HEK293 (cell line): Measurements from ENCODE around the gene LMCD1.

Experiments
- CTCF ChIA-PET: fragments of 350-600 bp; formaldehyde crosslinking; extraction: SDS; loops from one replicate; lab custom pipeline; 2021; ENCODE audit warnings: antibody characterized with exemption; lab: Yijun Ruan, JAX
- POLR2A ChIA-PET: fragments of 300-600 bp; formaldehyde crosslinking; extraction: SDS; loops from one replicate; lab custom pipeline; 2020; ENCODE audit warnings: antibody characterized with exemption, inconsistent platforms; lab: Yijun Ruan, JAX
- H3K27ac ChIP-seq: fragments of 200-500 bp; sonication (Bioruptor generic); 2 replicates; pipeline ENCODE4 v1.5.1; 2014; ENCODE audit warnings: low read depth, low read length, control low read depth, inconsistent platforms; ENCODE audit errors: extremely low read depth
- H3K36me3 ChIP-seq, 2 experiments: fragments of 200-500 bp in 1 of 2; sonication (Bioruptor generic) in 1 of 2; 1 replicate in 1 of 2; 2 replicates in 1 of 2; pipeline ENCODE4 v1.5.1; 2014 to 2017; ENCODE audit warnings: inconsistent platforms in 2 of 2, low read length in 2 of 2; ENCODE audit not compliant: control insufficient read depth in 2 of 2, insufficient read depth in 1 of 2
- H3K4me1 ChIP-seq: fragments of 200-500 bp; sonication (Bioruptor generic); 2 replicates; pipeline ENCODE4 v1.5.1; 2014; ENCODE audit warnings: mild to moderate bottlenecking, low read length, inconsistent platforms; ENCODE audit not compliant: control insufficient read depth, insufficient read depth
- H3K4me3 ChIP-seq: 2 replicates; pipeline ENCODE4 v1.5.1; 2011; ENCODE audit warnings: low read depth, mild to moderate bottlenecking, control low read depth, low read length, moderate library complexity
- H3K9me3 ChIP-seq: fragments of 200-500 bp; sonication (Bioruptor generic); 2 replicates; pipeline ENCODE4 v1.5.1; 2014; ENCODE audit warnings: low read depth, low read length, inconsistent platforms; ENCODE audit not compliant: control insufficient read depth, insufficient read depth
- BCL11A ChIP-seq: fragments of 450-650 bp; formaldehyde crosslinking; IDR thresholded peaks from 2 replicates; pipeline ENCODE4 v1.5.1; 2016; ENCODE audit warnings: low read depth, missing biosample characterization, missing genetic modification characterization
- EGR2 ChIP-seq: fragments of 450-650 bp; formaldehyde crosslinking; IDR thresholded peaks from 2 replicates; pipeline ENCODE4 v1.5.1; 2016; ENCODE audit warnings: low read depth, missing biosample characterization, missing genetic modification characterization
- HOXC10 ChIP-seq: sonication (generic); formaldehyde crosslinking; IDR thresholded peaks from 2 replicates; pipeline ENCODE4 v1.8.1; 2023; ENCODE audit warnings: mild to moderate bottlenecking, missing genetic modification reagents
- IKZF3 ChIP-seq: fragments of 450-650 bp; IDR thresholded peaks from 2 replicates; pipeline ENCODE4 v1.5.0; 2018; ENCODE audit warnings: missing biosample characterization, mild to moderate bottlenecking, missing genetic modification characterization, moderate library complexity
- KLF1 ChIP-seq: fragments of 450-650 bp; formaldehyde crosslinking; IDR thresholded peaks from 2 replicates; pipeline ENCODE4 v1.5.1; 2016; ENCODE audit warnings: missing biosample characterization, missing genetic modification characterization
- MEIS1 ChIP-seq: sonication (generic); formaldehyde crosslinking; IDR thresholded peaks from 2 replicates; pipeline ENCODE4 v1.8.1; 2022; ENCODE audit warnings: missing genetic modification reagents, mild to moderate bottlenecking, borderline replicate concordance
- SCRT1 ChIP-seq: fragments of 450-650 bp; formaldehyde crosslinking; IDR thresholded peaks from 2 replicates; pipeline ENCODE4 v1.5.1; 2016; ENCODE audit warnings: missing biosample characterization, missing genetic modification characterization, borderline replicate concordance
- SCRT2 ChIP-seq: fragments of 450-650 bp; formaldehyde crosslinking; IDR thresholded peaks from 2 replicates; pipeline ENCODE4 v1.5.1; 2016; ENCODE audit warnings: missing biosample characterization, missing genetic modification characterization
- SP2 ChIP-seq: fragments of 450-650 bp; formaldehyde crosslinking; IDR thresholded peaks from 2 replicates; pipeline ENCODE4 v1.5.1; 2016; ENCODE audit warnings: missing biosample characterization, missing genetic modification characterization
- SP3 ChIP-seq: fragments of 450-650 bp; formaldehyde crosslinking; IDR thresholded peaks from 2 replicates; pipeline ENCODE4 v1.5.1; 2016; ENCODE audit warnings: missing biosample characterization, missing genetic modification characterization
- WT1 ChIP-seq: fragments of 450-650 bp; formaldehyde crosslinking; IDR thresholded peaks from 2 replicates; pipeline ENCODE4 v1.5.1; 2016; ENCODE audit warnings: missing biosample characterization, missing genetic modification characterization
- YY2 ChIP-seq: fragments of 450-650 bp; formaldehyde crosslinking; IDR thresholded peaks from 2 replicates; pipeline ENCODE4 v1.5.1; 2016; ENCODE audit warnings: missing biosample characterization, missing genetic modification characterization
- ZBTB20 ChIP-seq: fragments of 450-650 bp; formaldehyde crosslinking; IDR thresholded peaks from 2 replicates; pipeline ENCODE4 v1.5.1; 2016; ENCODE audit warnings: missing biosample characterization, missing genetic modification characterization
- ZFP69B ChIP-seq: fragments of 450-650 bp; formaldehyde crosslinking; IDR thresholded peaks from 2 replicates; pipeline ENCODE4 v1.5.1; 2016; ENCODE audit warnings: missing biosample characterization, missing genetic modification characterization
- ZNF175 ChIP-seq: fragments of 450-650 bp; formaldehyde crosslinking; IDR thresholded peaks from 2 replicates; pipeline ENCODE4 v1.5.1; 2016; ENCODE audit warnings: missing biosample characterization, missing genetic modification characterization
- ZNF19 ChIP-seq: fragments of 450-650 bp; formaldehyde crosslinking; IDR thresholded peaks from 2 replicates; pipeline ENCODE4; 2016; ENCODE audit warnings: missing biosample characterization, missing genetic modification characterization, low read depth
- ZNF274 ChIP-seq, 2 experiments: fragments of 200-500 bp in 1 of 2; fragments of 450-650 bp in 1 of 2; sonication (Bioruptor generic) in 1 of 2; formaldehyde crosslinking in 1 of 2; IDR thresholded peaks; 2 replicates each; pipeline versions ENCODE4 v1.5.1 to v1.6.1; 2014 to 2016; ENCODE audit warnings: borderline replicate concordance in 1 of 2, inconsistent platforms in 1 of 2, low read length in 1 of 2, missing biosample characterization in 1 of 2, missing genetic modification characterization in 1 of 2
- ZNF302 ChIP-seq: fragments of 450-650 bp; formaldehyde crosslinking; IDR thresholded peaks from 2 replicates; pipeline ENCODE4 v1.5.1; 2016; ENCODE audit warnings: missing biosample characterization, missing genetic modification characterization, low read depth
- ZNF423 ChIP-seq: fragments of 450-650 bp; formaldehyde crosslinking; IDR thresholded peaks from 2 replicates; pipeline ENCODE4 v1.5.1; 2016; ENCODE audit warnings: missing biosample characterization, missing genetic modification characterization
- ZNF549 ChIP-seq: fragments of 450-650 bp; IDR thresholded peaks from 2 replicates; pipeline ENCODE4 v1.5.1; 2018; ENCODE audit warnings: missing biosample characterization, missing genetic modification characterization, mild to moderate bottlenecking, inconsistent platforms, moderate library complexity
- ZNF558 ChIP-seq: fragments of 450-650 bp; formaldehyde crosslinking; IDR thresholded peaks from 2 replicates; pipeline ENCODE4 v1.5.1; 2016; ENCODE audit warnings: missing biosample characterization, missing genetic modification characterization
- ZNF677 ChIP-seq: fragments of 450-650 bp; IDR thresholded peaks from 2 replicates; pipeline ENCODE4 v1.5.0; 2018; ENCODE audit warnings: missing biosample characterization, mild to moderate bottlenecking, missing genetic modification characterization, moderate library complexity
- ZNF768 ChIP-seq: fragments of 450-650 bp; formaldehyde crosslinking; IDR thresholded peaks from 2 replicates; pipeline ENCODE4 v1.5.1; 2018; ENCODE audit warnings: missing biosample characterization, mild to moderate bottlenecking, missing genetic modification characterization
- TF ChIP-seq, protein P1 (sequence below): fragments of 450-650 bp; formaldehyde crosslinking; IDR thresholded peaks from 2 replicates; pipeline ENCODE4 v1.5.1; 2016; ENCODE audit warnings: missing biosample characterization, missing genetic modification characterization, borderline replicate concordance
- TF ChIP-seq, protein P2 (sequence below): fragments of 450-650 bp; formaldehyde crosslinking; IDR thresholded peaks from 2 replicates; pipeline ENCODE4 v1.5.1; 2017; ENCODE audit warnings: missing biosample characterization, missing genetic modification characterization
- TF ChIP-seq, protein P3 (sequence below): fragments of 450-650 bp; formaldehyde crosslinking; IDR thresholded peaks from 2 replicates; pipeline ENCODE4 v1.5.1; 2017; ENCODE audit warnings: missing biosample characterization, missing genetic modification characterization
- TF ChIP-seq, protein P4 (sequence below): fragments of 450-650 bp; IDR thresholded peaks from 2 replicates; pipeline ENCODE4 v1.5.1; 2018; ENCODE audit warnings: missing biosample characterization, mild to moderate bottlenecking, missing genetic modification characterization

LMCD1 gene

DNA sequence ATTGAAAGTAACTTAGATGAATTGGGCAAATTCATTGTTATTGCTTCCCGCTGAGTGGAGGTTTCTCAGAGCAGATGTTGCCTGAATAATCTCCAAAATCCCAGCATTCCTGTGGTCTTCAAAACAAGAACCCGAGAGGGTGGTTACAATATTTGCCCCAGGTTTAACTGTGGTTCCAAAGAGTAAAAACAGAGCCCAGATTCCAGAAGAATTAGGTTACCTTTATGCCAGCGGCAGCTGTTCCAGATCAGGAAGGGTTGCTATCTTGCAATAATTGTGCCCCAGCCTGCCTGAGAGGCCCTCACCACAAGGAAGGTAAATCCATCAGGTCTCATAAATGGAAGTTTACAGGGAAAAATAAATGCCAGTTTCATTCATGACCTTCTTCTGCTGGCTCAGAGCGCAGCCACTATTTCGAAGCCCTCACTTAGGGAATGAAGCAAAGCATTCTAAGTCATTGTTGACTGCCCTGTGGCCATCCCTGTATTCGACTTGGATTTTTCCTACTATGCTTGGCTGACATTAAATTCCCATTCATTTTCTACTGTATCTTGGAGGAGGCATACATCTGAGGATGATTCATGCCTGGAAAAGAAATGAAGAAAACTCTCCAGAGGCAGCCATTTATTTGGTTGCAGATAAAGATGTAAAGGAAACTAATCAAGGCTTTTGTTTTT lies 88.4 kb downstream of the LMCD1 start:
- TF ChIP-seq ZBTB20 (tag by site-specific recombination) (no peak), ZNF423 (no peak), KLF1 (tag by site-specific recombination) (no peak), ZNF768 (no peak), MEIS1 (CRISPR knock-in tag) (no peak), ZNF175 (no peak), ZNF302 (tag by site-specific recombination) (no peak), IKZF3 (tag by site-specific recombination) (no peak), ZFP69B (tag by site-specific recombination) (no peak), WT1 (no peak), YY2 (tag by site-specific recombination) (no peak), HOXC10 (CRISPR knock-in tag) (no peak), ZNF677 (tag by site-specific recombination) (no peak), ZNF19 (no peak)
- TF ChIP-seq, protein P1, sequence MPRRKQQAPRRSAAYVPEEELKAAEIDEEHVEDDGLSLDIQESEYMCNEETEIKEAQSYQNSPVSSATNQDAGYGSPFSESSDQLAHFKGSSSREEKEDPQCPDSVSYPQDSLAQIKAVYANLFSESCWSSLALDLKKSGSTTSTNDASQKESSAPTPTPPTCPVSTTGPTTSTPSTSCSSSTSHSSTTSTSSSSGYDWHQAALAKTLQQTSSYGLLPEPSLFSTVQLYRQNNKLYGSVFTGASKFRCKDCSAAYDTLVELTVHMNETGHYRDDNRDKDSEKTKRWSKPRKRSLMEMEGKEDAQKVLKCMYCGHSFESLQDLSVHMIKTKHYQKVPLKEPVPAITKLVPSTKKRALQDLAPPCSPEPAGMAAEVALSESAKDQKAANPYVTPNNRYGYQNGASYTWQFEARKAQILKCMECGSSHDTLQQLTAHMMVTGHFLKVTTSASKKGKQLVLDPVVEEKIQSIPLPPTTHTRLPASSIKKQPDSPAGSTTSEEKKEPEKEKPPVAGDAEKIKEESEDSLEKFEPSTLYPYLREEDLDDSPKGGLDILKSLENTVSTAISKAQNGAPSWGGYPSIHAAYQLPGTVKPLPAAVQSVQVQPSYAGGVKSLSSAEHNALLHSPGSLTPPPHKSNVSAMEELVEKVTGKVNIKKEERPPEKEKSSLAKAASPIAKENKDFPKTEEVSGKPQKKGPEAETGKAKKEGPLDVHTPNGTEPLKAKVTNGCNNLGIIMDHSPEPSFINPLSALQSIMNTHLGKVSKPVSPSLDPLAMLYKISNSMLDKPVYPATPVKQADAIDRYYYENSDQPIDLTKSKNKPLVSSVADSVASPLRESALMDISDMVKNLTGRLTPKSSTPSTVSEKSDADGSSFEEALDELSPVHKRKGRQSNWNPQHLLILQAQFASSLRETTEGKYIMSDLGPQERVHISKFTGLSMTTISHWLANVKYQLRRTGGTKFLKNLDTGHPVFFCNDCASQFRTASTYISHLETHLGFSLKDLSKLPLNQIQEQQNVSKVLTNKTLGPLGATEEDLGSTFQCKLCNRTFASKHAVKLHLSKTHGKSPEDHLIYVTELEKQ (tag by site-specific recombination): no peak
- TF ChIP-seq, protein P2, sequence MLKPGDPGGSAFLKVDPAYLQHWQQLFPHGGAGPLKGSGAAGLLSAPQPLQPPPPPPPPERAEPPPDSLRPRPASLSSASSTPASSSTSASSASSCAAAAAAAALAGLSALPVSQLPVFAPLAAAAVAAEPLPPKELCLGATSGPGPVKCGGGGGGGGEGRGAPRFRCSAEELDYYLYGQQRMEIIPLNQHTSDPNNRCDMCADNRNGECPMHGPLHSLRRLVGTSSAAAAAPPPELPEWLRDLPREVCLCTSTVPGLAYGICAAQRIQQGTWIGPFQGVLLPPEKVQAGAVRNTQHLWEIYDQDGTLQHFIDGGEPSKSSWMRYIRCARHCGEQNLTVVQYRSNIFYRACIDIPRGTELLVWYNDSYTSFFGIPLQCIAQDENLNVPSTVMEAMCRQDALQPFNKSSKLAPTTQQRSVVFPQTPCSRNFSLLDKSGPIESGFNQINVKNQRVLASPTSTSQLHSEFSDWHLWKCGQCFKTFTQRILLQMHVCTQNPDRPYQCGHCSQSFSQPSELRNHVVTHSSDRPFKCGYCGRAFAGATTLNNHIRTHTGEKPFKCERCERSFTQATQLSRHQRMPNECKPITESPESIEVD (tag by site-specific recombination): no peak
- TF ChIP-seq, protein P3, sequence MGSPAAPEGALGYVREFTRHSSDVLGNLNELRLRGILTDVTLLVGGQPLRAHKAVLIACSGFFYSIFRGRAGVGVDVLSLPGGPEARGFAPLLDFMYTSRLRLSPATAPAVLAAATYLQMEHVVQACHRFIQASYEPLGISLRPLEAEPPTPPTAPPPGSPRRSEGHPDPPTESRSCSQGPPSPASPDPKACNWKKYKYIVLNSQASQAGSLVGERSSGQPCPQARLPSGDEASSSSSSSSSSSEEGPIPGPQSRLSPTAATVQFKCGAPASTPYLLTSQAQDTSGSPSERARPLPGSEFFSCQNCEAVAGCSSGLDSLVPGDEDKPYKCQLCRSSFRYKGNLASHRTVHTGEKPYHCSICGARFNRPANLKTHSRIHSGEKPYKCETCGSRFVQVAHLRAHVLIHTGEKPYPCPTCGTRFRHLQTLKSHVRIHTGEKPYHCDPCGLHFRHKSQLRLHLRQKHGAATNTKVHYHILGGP: no peak
- Histone ChIP-seq H3K4me3 (no peak overlapping the region), H3K27ac (no peak overlapping the region), H3K4me1 (no peaks in the 10 kb centered on the region; the same call in 1 of the 2 replicates), H3K36me3 (no peaks in the 10 kb centered on the region), H3K9me3 (no peaks in the 10 kb centered on the region)
- ChIA-PET POLR2A (no interaction called here), CTCF (no interaction called here)

DNA sequence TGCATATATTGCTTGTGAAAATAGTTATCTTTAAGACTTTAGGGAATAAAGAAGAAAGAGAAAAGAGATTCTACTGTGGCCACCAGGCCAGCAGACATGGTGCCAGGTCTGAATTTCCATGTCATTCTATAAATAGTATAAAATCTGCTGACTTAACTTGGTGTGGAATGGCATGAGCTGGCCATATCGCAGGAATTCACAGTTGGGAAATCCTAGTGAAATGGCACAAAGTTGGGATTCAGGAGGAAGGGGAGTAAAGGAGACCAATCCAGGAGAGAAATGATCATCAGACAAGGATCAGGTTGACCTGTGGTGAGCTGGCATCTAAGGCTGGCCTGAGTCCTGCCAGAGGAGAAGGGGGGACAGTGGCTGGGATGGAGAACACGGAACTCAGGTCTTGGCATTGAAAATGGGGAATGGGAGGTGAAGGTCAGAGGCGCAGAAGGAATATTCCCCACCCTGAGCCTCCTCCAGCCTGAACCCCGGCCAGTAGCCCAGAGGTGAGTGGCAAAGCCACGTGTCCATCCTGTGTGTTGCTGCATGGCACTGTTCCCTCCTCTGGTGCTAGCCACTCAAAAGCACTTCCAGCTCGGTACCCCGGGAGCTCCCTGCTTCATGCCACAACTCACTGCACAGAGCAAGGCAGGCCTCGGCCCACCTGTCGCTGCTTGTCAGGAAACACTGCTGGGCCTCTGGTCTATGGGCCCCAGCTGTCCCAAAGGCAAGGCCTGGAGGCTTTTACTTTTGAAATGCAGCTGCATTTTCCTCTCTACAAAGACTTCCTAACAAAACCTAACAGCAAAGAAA lies 91.6 kb downstream of the LMCD1 start:
- Histone ChIP-seq H3K9me3 (no peaks in the 10 kb centered on the region), H3K36me3 (no peaks in the 10 kb centered on the region), H3K4me1 (no peaks in the 10 kb centered on the region; the same call in 1 of the 2 replicates), H3K27ac (no peak overlapping the region), H3K4me3 (no peak overlapping the region)
- TF ChIP-seq, protein P4, sequence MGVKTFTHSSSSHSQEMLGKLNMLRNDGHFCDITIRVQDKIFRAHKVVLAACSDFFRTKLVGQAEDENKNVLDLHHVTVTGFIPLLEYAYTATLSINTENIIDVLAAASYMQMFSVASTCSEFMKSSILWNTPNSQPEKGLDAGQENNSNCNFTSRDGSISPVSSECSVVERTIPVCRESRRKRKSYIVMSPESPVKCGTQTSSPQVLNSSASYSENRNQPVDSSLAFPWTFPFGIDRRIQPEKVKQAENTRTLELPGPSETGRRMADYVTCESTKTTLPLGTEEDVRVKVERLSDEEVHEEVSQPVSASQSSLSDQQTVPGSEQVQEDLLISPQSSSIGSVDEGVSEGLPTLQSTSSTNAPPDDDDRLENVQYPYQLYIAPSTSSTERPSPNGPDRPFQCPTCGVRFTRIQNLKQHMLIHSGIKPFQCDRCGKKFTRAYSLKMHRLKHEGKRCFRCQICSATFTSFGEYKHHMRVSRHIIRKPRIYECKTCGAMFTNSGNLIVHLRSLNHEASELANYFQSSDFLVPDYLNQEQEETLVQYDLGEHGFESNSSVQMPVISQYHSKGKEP (tag by site-specific recombination): no peak
- TF ChIP-seq SP3 (no peak), SCRT2 (peak; percentile 89), ZNF549 (tag by site-specific recombination) (no peak), BCL11A (tag by site-specific recombination) (no peak), EGR2 (no peak), SCRT1 (tag by site-specific recombination) (peak; percentile 81; the same call in 1 of the 2 replicates), ZNF558 (tag by site-specific recombination) (no peak), SP2 (tag by site-specific recombination) (no peak), ZBTB20 (tag by site-specific recombination) (no peak), ZNF274 (IDR thresholded peaks at IDR 0.05; ENCODE audit: low read length) (no peak), ZNF274 (tag by site-specific recombination; IDR thresholded peaks at IDR 0.05; ENCODE audit: borderline replicate concordance) (no peak)
- ChIA-PET POLR2A (no interaction called here), CTCF (interaction anchor here (1.1 kb wide), 1 partner anchor 29 kb away, joined by 3 read pairs; no protein-coding TSS in a partner anchor)
